Right cardiac atrium (tissue), 5 donors: ENCODE results near the gene CSN1S1. TPM values are rescaled to one million over a fixed set of nuclear protein-coding genes. Genes with fewer than 3 reads are reported as not detected.

Experiments
- ATAC-seq, 2 donors: fragments of 200-7000 bp; cut with Tn5 transposase; one replicate each; pipeline versions ENCODE4 v1.8.0 to v1.9.1; 2020; ENCODE audit warnings: moderate library complexity in 2 of 2, mild to moderate bottlenecking in 1 of 2
- DNase-seq, 3 donors: peaks; one replicate each; pipeline ENCODE4 v3.0.0-alpha.2; 2020
- H3K27ac ChIP-seq: one replicate; pipeline ENCODE4 v1.5.1; 2013; ENCODE audit warnings: mild to moderate bottlenecking, low read length, control low read depth, moderate library complexity
- H3K27me3 ChIP-seq: one replicate; pipeline ENCODE4 v1.6.1; 2013; ENCODE audit not compliant: control insufficient read depth, insufficient read depth
- H3K4me1 ChIP-seq: one replicate; pipeline ENCODE4 v1.6.1; 2013; ENCODE audit warnings: low read length; ENCODE audit not compliant: control insufficient read depth, insufficient read depth
- H3K4me3 ChIP-seq: one replicate; pipeline ENCODE4 v1.5.1; 2013; ENCODE audit warnings: low read length, control low read depth
- H3K9me3 ChIP-seq: one replicate; pipeline ENCODE4 v1.6.1; 2013; ENCODE audit warnings: low read length; ENCODE audit not compliant: control insufficient read depth
- WGBS: extraction: QIAGEN DNeasy Blood & Tissue Kit; methylation state at CpG from one replicate; pipeline ENCODE4 v1.1.7; 2013; 5-methylcytosine and 5-hydroxymethylcytosine counted together
- intact Hi-C, 4 donors: fragments of 100-400 bp; cut with DNase I; formaldehyde crosslinking; loops; one replicate each; pipeline versions ENCODE4 v1.11.0 to v1.14.0; 2022 to 2023
- long read RNA-seq, 4 donors: library from polyadenylated mRNA; unstranded; transcript quantifications; one replicate each; pipeline ENCODE4 v2.0.0, GENCODE V29; 2020 to 2021
- polyA plus RNA-seq: library from polyadenylated mRNA; stranded (reverse); fragments of 200-250 nt; gene quantifications from one replicate; pipeline ENCODE4 v1.2.3, GENCODE V29; 2013
- total RNA-seq, 4 donors: library from RNA; stranded (reverse); fragmentation: NEBNext Ultra II Directional; extraction: Animal tissue kit (Norgen Biotek cat#: 25700); gene quantifications; one replicate each; pipeline ENCODE4 v1.2.1, GENCODE V29; 2021
- donor health status: healthy with polysubstance abuse.
- donor health status: DM: no; HTN: yes; CAD: no.
- donor health status: DM: no; HTN: no; CAD: no.
- donor health status: DM: no; HTN: yes; CAD: no; lungs with severe emphysema.
- donor health status: DM: yes; HTN: yes; CAD: no.

CSN1S1 gene, protein sequence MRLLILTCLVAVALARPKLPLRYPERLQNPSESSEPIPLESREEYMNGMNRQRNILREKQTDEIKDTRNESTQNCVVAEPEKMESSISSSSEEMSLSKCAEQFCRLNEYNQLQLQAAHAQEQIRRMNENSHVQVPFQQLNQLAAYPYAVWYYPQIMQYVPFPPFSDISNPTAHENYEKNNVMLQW
- not detected for total RNA-seq
- not detected for polyA plus RNA-seq
- long read RNA-seq, donor 1 = 0 reads
- long read RNA-seq, donor 2 = 0 reads
- long read RNA-seq, donor 3 = 0 reads
- long read RNA-seq, donor 4 = 0 reads

DNA sequence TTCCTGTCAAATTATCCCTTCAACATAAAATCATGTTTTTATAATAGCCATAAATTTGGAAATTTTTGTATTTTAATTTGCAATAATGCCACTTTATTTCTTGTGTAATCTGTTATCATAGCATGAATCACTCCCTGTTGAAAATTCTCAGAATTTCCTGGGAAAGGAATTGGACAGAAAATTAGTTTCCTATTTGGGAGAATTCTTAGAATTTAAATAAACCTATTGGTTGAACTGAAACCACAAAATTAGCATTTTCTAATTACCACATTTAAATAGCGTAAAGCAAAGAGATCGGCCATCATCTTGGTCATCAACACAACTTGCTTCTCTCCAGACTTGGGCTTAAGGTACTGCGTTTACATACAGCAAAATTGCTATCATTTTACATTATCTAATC lies at the start of gene CSN1S1:
TSS of gene CSN1S1 (plus strand) at position 301 of the 400 bp plus-strand sequence. CDS start 1,488 bp downstream, outside the sequence.
- no peak for ATAC-seq
- WGBS = 93% methylated on average over 3 of the region's 3 CpGs
- H3K27me3 ChIP-seq = no peaks in the 10 kb centered on the region
- H3K9me3 ChIP-seq = no peaks in the 10 kb centered on the region
- H3K4me1 ChIP-seq = no peaks in the 10 kb centered on the region
- no peak within 1 kb of the TSS for H3K27ac ChIP-seq
- no peak within 1 kb of the TSS for H3K4me3 ChIP-seq
- no peak for DNase-seq
- intact Hi-C loops = no loop called here

- Histone ChIP-seq H3K4me1 (no peaks in the 10 kb centered on the region), H3K4me3 (no peak overlapping the region), H3K9me3 (no peaks in the 10 kb centered on the region), H3K27ac (no peak overlapping the region), H3K27me3 (no peaks in the 10 kb centered on the region)
- DNase-seq (peak in 2 of 3 donors; percentile 10 to 12), ATAC-seq (peak; percentile 67 to 75)
- intact Hi-C loops = loop anchor here in 1 of 4 donors (10.0 kb wide), 1 partner anchor 196 kb away; no protein-coding TSS in a partner anchor
Observed at GRCh38 chr4:69881173-69881773, 49.6 kb upstream of the CSN1S1 start.

DNA sequence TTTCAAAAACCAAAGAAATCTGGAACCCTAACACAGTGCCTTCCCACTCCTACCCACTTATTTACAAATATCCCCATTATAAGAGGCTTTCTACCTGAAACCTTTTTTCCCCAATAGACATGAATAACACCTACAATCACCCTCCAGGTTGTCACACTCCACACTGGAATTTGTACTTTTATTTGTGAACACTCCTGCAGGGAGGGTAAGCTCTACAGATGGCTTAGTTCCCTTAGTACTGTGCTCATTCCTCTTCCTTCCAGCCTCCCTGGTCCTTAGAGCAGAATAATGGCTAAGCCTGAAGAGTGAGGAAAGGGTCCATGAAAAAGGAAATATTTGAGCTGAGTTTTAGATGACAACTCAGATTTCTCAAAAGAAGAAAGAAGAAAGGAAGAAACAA lies 48.7 kb upstream of the CSN1S1 start:
- H3K27me3 ChIP-seq = no peaks in the 10 kb centered on the region
- ATAC-seq (no peak), DNase-seq (no peak)
- intact Hi-C loops = loop anchor here in 1 of 4 donors (10.0 kb wide), 1 partner anchor 197 kb away; no protein-coding TSS in a partner anchor
- no peaks in the 10 kb centered on the region for H3K4me1 ChIP-seq
- H3K27ac ChIP-seq = no peak overlapping the region
- H3K4me3 ChIP-seq = no peak overlapping the region
- no peaks in the 10 kb centered on the region for H3K9me3 ChIP-seq

GRCh38 chr4:69888336-69888735 lies 42.5 kb upstream of the CSN1S1 start:
- no peak overlapping the region for H3K27ac ChIP-seq
- no peak for ATAC-seq
- DNase-seq = no peak
- intact Hi-C loops = loop anchor here in 1 of 4 donors (10.0 kb wide), 1 partner anchor 204 kb away; no protein-coding TSS in a partner anchor
- H3K27me3 ChIP-seq = no peaks in the 10 kb centered on the region
- no peaks in the 10 kb centered on the region for H3K4me1 ChIP-seq
- H3K4me3 ChIP-seq = no peak overlapping the region
- H3K9me3 ChIP-seq = no peaks in the 10 kb centered on the region

- 63% methylated on average over 5 of the region's 5 CpGs for WGBS
- DNase-seq (no peak), ATAC-seq (no peak)
- no peaks in the 10 kb centered on the region for H3K9me3 ChIP-seq
- H3K27me3 ChIP-seq = no peaks in the 10 kb centered on the region
- H3K4me3 ChIP-seq = no peak overlapping the region
- H3K4me1 ChIP-seq = no peaks in the 10 kb centered on the region
- no peak overlapping the region for H3K27ac ChIP-seq
- intact Hi-C loops = no loop called here
Observed at GRCh38 chr4:69894186-69894585, 36.7 kb upstream of the CSN1S1 start.

DNA sequence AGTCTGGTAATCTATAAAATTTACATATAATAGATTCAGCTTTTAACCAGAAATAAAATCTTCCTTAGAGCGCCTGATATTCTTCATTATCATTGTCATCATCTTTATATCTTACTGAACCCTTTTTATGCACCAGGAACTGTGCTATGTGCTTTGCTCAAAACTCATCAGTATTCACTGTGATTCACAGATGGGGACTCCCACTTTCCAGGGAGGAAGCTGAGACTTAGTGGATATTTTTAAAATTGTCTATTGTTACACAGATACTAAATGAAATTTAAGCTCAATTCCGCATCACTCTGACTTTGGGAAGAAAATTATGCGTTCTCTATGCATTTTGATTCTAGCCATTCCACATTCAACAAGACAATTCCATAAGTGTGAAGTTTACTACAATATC lies 36.1 kb upstream of the CSN1S1 start:
- no peaks in the 10 kb centered on the region for H3K9me3 ChIP-seq
- no peaks in the 10 kb centered on the region for H3K4me1 ChIP-seq
- no peaks in the 10 kb centered on the region for H3K27me3 ChIP-seq
- DNase-seq (no peak), ATAC-seq (no peak)
- WGBS = 83% methylated on average over 3 of the region's 3 CpGs
- no peak overlapping the region for H3K4me3 ChIP-seq
- intact Hi-C loops = no loop called here
- no peak overlapping the region for H3K27ac ChIP-seq

- H3K9me3 ChIP-seq = no peaks in the 10 kb centered on the region
- H3K27me3 ChIP-seq = no peaks in the 10 kb centered on the region
- no peak for DNase-seq
- intact Hi-C loops = no loop called here
- no peaks in the 10 kb centered on the region for H3K4me1 ChIP-seq
- no peak overlapping the region for H3K4me3 ChIP-seq
- no peak overlapping the region for H3K27ac ChIP-seq
- no peak for ATAC-seq
Observed at GRCh38 chr4:69896530-69897116, 34.2 kb upstream of the CSN1S1 start.

DNA sequence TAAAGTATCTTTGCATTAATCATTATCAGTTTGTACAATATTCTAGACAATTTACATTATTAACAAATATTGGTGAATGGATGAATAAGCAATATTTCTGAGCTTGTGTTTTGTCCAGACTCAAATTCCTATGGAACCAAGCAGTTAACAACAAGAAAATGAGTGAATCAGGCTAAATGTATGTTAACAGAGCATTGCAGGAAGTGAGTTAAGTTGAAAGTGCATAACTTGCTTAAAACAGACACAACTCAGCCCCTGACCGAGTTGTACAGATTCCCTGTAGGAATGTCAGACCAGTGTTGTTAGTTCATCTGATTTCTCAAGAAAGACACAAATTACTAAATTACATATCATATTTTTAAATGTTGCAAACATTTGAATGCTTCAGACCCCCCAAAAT lies 23.7 kb upstream of the CSN1S1 start:
- 37% methylated on average over 1 of the region's 1 CpG for WGBS
- no peak overlapping the region for H3K4me3 ChIP-seq
- no peaks in the 10 kb centered on the region for H3K27me3 ChIP-seq
- no peaks in the 10 kb centered on the region for H3K9me3 ChIP-seq
- no peak overlapping the region for H3K27ac ChIP-seq
- no peak for ATAC-seq
- H3K4me1 ChIP-seq = no peaks in the 10 kb centered on the region
- DNase-seq = no peak
- intact Hi-C loops = no loop called here

GRCh38 chr4:69909195-69909594 lies 21.7 kb upstream of the CSN1S1 start:
- WGBS = 90% methylated on average over 4 of the region's 4 CpGs
- H3K4me1 ChIP-seq = no peaks in the 10 kb centered on the region
- no peak overlapping the region for H3K4me3 ChIP-seq
- no peaks in the 10 kb centered on the region for H3K9me3 ChIP-seq
- ATAC-seq = no peak
- DNase-seq = no peak
- no peak overlapping the region for H3K27ac ChIP-seq
- no peaks in the 10 kb centered on the region for H3K27me3 ChIP-seq
- intact Hi-C loops = no loop called here

GRCh38 chr4:69910016-69910782 lies 20.7 kb upstream of the CSN1S1 start:
- Histone ChIP-seq H3K9me3 (no peaks in the 10 kb centered on the region), H3K27me3 (no peaks in the 10 kb centered on the region), H3K4me3 (no peak overlapping the region), H3K4me1 (no peaks in the 10 kb centered on the region), H3K27ac (no peak overlapping the region)
- no peak for ATAC-seq
- WGBS = 58% methylated on average over 2 of the region's 2 CpGs
- intact Hi-C loops = no loop called here
- no peak for DNase-seq

GRCh38 chr4:69920874-69921273 lies 10.0 kb upstream of the CSN1S1 start:
- DNase-seq = no peak
- H3K4me1 ChIP-seq = no peaks in the 10 kb centered on the region
- no peak overlapping the region for H3K27ac ChIP-seq
- intact Hi-C loops = no loop called here
- WGBS = 43% methylated on average over 4 of the region's 4 CpGs
- H3K9me3 ChIP-seq = no peaks in the 10 kb centered on the region
- H3K4me3 ChIP-seq = no peak overlapping the region
- H3K27me3 ChIP-seq = no peaks in the 10 kb centered on the region
- ATAC-seq = no peak
